ENCODE results near the gene TTC39A.
A peak's percentile ranks its signal among the peaks of the same experiment; 100 is the strongest.

TTC39A gene

DNA sequence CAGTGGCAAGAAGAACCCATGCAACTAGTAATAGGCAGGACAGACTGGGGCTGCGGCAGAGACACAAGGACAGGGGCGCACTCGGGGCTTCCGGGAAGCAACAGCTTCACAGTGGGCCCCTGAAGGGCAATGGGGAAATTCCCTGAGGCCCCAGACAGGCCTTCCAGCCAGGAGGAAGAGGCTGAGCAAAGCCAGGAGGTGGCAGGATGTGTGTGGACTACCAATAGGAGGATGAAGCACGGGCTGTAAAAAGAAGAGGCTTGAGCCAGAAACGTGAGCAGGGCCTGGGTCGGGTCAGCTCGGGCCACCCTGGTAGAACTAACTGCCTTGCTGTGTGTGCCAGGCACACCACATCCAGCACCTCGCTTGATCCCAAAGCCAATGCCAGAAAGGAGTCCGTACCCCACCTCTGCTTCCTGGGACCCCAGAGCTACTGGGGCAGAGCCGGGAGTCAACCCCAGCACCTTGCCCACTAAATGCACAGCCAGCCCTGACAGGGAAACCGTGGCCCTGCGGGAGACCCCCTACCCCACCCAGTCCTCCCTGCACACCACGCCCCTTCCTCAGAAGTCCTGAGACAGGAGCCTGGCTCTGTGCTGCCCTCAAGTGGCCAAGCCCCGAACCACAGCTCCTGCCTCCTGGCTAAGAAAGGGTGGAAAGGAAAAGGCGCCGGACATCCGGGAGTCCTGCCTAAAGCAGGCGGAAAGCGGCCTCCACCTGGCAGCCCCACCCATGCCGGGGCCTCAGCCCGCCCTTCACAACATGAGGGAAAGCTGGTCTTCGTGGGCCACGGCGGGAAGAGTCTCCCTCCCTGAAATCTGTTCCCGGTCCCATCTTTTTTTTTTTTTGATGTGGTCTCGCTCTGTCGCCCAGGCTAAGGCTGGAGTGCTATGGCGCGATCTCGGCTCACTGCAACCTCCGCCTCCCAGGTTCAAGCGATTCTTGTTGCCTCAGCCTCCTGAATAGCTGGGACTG is 33.7 kb downstream of the TTC39A start:
- peak; percentile 65 for DNase-seq

GRCh38 chr1:51295926-51296325 is 34.4 kb downstream of the TTC39A start:
- no peak for DNase-seq

DNA sequence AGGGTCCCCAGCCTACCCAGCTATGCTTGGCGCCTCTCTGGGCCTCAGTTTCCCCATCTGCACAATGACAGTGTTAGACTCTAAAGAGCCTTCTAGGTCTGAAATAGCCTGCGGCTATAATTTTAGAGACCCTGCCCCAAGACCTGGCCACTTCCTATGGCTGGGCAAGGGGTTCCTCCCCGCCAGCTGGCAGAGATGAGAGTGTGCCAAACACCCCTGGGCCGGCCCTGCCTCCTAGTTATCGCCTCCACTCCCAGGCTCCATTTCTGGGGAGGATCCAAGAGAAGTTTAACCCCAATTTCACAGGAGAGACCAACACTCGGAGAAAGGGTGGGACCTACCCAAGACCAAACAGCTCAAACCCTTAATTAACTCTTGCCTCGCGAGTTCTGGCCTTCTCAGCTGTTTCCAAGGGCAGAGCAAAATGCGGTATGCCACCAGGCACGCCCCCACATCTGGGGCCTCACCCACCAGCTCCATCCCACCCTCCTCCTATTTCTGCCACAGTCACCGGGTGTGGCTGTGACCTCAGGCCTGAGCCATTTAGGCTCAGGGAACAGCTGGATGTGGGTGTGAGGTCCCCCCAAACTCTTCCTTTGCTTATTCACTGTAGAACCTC is 35.7 kb downstream of the TTC39A start:
- DNase-seq: no peak

- no peak for DNase-seq
These were observed 36.4 kb downstream of the TTC39A start for GRCh38 chr1:51293898-51294515.

GRCh38 chr1:51290489-51290847 is 39.9 kb downstream of the TTC39A start:
- no peak for DNase-seq

GRCh38 chr1:51289676-51290488 is 40.5 kb downstream of the TTC39A start:
- DNase-seq: no peak

- no peak for DNase-seq
These were observed 41.8 kb downstream of the TTC39A start for GRCh38 chr1:51288578-51288977.

GRCh38 chr1:51287966-51288365 is 42.4 kb downstream of the TTC39A start:
- no peak for DNase-seq

- DNase-seq: no peak
These were observed 45.3 kb downstream of the TTC39A start for GRCh38 chr1:51285055-51285454.

DNA sequence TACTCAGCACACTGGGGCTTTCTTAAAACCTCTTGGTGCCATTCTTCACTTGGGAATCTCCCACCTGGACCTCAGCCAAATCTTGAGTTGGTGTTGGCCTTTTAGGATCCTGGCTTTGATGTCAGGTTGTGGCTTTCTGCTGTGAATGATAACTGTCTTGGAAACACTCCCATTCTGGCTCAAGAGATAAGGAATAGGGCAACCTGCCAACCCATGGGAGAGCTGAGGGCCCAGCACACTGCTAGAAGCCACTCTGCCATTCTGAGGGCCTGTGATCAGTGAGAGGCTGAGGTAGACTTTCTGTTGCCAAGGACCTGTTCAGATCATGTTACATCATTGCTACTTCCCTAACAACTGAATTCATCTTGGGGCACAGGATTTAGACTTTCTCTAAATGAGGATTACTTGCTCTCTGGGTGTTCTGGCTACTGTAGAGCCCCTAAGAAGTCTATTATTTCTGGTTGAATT is 45.8 kb downstream of the TTC39A start:
- DNase-seq: no peak

GRCh38 chr1:51283979-51284378 is 46.4 kb downstream of the TTC39A start:
- DNase-seq: no peak

DNA sequence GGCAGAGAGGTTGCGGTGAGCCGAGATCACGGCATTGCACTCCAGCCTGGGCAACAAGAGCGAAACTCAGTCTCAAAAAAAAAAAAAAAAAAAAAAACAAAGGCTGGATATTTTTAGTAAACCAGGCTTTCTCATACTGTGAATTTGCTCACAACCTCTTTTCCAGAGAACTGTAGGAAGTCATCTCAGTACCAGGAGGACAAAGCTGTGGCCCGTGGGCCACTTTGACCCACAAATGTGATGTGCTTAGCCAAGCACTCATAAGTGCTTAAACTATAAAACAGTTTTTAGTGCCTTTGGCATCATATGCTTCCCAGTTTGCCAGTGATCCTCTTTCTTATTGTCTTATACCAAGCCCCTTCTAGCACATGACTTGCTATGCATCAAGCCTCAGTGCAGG is 47.8 kb downstream of the TTC39A start:
- no peak for DNase-seq

GRCh38 chr1:51281807-51282206 is 48.6 kb downstream of the TTC39A start:
- DNase-seq: no peak

DNA sequence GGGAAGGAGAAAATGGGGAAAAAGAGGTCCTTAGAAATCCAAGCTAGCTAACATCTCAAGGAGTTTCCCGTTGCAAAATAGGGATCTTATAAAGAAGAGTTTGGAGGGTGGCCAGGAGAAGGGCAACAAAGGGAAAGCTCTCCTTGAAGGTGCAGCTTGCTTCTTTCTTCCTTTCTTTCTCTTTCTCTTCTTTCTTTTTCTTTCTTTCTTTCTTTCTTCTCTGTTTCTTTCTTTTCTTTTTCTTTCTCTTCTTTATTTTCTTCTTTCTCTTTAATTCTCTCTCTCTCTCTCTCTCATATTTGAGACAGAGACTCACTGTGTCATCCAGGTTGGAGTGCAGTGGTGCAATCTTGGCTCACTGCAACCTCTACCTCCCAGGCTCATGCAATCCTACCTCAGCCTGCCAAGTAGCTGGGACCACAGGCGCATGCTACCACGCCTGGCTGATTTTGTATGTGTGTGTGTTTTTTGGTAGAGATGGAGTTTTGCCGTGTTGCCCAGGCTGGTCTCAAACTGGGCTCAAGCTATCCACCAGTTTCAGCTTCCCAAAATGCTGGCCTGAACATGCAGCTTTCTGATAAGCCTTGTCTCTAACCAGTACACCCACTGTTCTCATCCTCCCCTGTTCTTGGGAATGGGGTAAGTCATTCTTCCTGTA is 49.9 kb downstream of the TTC39A start:
- DNase-seq: no peak

DNA sequence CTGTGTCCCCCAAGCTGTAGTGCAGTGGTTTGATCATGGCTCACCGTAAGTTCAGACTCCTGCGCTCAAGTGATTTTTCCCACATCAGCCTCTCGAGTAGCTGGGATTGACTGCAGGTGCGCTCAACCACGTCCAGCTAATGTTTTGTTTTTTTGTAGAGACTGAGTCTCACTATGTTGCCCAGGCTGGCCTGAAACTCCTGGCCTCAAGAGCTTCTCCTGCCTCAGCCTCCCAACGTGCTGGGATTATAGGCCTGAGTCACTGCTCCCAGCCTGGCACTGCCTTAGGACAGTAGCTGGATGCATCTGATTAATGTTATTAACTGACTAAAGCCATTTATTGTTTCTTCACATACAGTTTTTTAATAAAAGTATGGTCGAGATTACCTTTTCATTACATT is 54.1 kb downstream of the TTC39A start:
- DNase-seq: no peak

DNA sequence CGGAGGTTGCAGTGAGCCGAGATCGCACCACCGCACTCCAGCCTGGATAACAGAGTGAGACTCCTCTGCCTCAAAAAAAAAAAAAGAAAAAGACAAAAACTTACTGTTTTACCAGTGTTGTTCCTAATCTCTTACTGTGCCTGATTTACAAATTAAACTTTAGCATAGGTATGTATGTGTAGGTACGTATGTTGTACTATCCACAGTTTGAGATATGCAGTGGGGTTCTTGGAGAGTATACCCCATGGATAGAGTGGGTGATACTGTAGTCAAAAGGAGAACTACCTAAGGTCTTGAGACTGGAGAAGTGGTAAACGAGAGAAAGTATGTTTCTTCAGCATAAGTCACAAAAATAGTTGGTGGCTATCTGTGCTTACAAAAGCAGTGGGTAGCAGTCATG is 55.7 kb downstream of the TTC39A start:
- DNase-seq: no peak

DNA sequence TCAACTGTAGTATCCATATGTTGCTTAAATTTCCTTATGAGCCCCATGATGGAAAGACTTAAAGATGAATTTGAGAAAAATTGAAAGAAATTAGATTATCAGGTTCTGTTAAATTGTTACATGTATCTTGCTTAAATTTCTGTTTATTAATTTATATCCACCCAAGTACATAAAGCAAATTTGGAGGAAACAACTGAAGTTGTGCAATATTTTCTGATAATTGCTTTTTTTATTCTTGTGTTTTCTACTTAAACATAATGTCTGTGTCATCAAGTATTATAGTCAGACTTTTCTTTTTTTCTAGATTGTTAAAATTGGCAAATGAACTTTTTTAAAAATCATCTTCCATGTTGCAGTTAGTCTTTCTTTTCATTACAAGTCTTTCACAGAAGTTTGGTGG is 57.4 kb downstream of the TTC39A start:
- DNase-seq: no peak

DNA sequence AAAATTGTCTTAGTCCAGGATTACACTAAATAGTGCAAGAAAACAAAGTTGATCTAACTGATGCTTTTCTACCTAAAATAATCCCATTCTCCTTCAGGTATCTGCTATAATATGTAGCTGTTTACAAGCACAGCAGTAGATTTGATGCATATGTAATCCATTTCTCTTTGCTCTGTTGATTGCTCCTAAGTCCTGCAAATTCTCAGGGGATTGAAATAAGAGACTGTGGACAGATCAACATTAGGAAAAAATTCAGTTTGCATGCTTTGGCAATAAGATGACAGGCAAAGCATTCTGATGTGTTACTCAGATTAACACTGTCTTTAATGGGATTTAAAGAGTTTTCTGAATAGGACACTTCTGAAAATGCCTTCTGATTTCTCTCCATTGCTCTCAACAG is 59.6 kb downstream of the TTC39A start:
- DNase-seq: no peak

DNA sequence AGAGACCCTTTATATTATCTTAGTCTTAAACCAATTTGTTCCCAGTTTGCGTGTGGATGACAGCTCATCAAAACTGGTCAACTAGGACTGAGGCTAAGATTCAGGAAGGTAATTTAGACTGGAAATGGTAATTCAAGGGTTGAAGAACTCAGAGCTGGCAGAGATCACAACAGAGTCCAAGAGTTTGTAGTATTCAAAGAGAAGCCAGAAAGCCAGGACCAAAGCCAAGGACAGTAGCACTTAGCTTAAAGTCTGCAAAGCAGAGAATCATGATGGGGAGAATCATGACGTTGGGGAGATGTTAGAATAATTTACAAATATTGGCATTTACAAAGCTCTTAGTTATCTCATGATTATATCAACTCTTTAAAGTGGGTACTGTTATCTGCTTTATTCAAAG is 61.7 kb downstream of the TTC39A start:
- no peak for DNase-seq

- no peak for DNase-seq
These were observed 63.6 kb downstream of the TTC39A start for GRCh38 chr1:51266791-51267190.

DNA sequence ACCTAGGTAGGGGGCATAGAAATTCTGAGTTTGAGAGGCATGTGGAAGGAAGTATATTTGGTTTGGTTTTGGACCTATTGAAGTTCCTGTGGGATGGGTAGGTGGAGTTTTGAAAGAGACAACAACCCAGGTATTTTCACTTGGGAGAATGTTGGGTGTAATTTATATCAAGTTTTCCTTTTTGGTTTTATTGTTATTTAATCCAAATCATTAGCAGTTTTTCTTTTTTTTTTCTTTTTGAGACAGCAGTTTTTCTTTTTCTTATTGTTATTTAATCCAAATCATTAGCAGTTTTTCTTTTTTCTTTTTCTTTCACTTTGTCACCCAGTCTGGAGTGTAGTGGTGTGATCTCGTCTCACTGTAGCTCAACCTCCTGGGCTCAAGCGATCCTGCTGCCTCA is 64.2 kb downstream of the TTC39A start:
- DNase-seq: no peak

- DNase-seq: no peak
These were observed 64.7 kb downstream of the TTC39A start for GRCh38 chr1:51265618-51266017.
